GM12872 (cell line): ENCODE data around the gene GPM6B.

Experiments
- CTCF ChIP-seq: IDR thresholded peaks from 3 replicates; pipeline ENCODE4 v1.5.1; 2011; ENCODE audit warnings: low read depth, mild to moderate bottlenecking, low read length, moderate library complexity; ENCODE audit not compliant: insufficient read depth

The GPM6B gene

GRCh38 chrX:13797512-13797911 lies 19.4 kb downstream of the GPM6B start:
- no peak for TF ChIP-seq CTCF

- TF ChIP-seq CTCF = no peak
These were observed 22.5 kb downstream of the GPM6B start for GRCh38 chrX:13794417-13794816.

GRCh38 chrX:13793897-13794296 lies 23.0 kb downstream of the GPM6B start:
- TF ChIP-seq CTCF = no peak

DNA sequence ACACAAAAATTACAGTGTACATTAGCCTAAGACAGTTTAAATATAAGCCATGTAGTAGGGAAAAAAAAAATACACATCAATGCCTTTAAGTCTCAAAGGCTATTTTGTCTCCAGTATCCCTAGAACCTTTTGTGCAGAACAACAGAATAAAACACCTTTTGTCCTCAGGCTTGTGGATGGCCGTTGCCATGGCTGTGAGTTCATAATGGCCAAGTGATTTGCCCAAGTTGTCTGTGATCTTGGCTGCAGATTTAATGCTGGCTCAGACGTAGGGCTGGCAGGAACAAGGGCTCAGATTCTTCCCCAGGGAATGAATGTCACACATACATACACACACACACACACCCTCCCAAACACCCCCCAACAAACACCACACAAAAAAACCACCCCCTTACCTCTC lies 25.3 kb downstream of the GPM6B start:
- TF ChIP-seq CTCF = no peak

- no peak for TF ChIP-seq CTCF
These were observed 25.7 kb downstream of the GPM6B start for GRCh38 chrX:13791145-13791544.

DNA sequence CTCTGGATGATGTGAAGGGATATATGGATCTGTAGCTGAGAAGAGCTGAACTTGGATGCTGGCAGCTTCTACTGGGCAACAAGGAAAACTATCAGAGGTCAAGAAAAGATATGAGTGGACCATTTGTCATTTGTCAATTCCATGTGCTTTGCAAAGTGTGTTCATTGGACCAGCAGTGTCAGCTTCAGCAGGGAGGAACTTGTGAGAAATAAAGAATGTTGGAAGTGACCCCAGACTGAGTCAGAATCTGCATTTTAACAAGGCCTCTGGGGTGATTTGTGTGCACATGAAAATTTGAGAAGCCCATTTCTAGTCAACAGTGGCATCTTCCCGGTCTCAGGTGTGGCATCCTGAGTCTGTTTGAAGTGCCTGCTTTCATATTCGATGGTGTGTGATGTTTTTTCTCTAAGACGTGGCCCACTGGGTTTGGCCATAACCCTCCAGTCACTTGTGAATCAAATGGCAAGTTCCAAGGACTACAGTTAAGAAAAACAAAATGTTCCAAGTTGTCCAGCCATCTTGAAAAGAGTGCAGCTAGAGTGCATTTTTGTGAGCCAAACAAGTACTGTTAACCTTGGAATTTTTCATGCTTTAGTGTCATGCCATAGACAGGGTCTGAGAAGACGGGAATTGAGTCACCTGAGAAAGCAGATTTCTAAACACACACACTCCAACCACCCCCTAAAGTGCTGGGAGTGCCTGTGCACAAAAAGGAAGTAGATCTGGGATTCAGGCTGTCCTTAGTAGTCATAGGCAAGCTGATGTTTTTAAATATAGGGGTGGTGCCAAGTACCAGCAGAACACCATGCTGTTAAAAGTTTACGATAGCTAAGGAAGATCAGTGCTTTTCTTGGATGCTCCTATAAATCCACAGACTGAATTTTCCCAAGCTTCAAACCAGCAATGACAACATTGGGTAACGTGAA lies 26.4 kb downstream of the GPM6B start:
- TF ChIP-seq CTCF = no peak

DNA sequence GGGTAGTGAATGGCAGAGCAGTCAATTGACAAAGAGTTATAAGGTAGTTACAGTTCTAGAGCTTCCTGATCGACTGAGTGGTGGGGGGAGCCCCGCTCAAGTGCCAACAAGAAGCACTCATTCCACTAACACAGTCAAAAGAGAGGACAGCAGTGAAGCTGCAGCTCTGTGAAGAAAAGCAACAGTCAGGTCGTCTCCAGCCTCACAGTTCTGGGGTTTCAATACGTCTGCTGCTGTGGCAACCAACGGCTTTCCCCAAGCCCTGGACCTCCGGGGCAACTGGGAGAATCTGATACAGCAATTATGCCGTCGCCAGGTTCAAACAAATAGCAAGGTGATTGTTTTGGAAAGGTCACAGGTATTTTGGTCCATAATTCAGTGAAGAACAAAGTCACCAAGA lies 30.8 kb downstream of the GPM6B start:
- no peak for TF ChIP-seq CTCF
